Osteocyte (in vitro differentiated cells): ENCODE measurements around the gene IL1RAP. TPM values are rescaled to one million over a fixed set of nuclear protein-coding genes. Genes with fewer than 3 reads are reported as not detected.

Experiments used
- DNase-seq: peaks from one replicate; pipeline ENCODE4 v3.0.0; 2021; ENCODE audit warnings: mixed read lengths; ENCODE audit not compliant: unreplicated experiment; ENCODE audit errors: extremely low spot score
- H3K27ac Mint-ChIP-seq: one replicate; pipeline ENCODE4 v1.8.0; 2021; ENCODE audit warnings: mild to moderate bottlenecking, mixed read lengths; ENCODE audit not compliant: unreplicated experiment
- H3K27me3 Mint-ChIP-seq: one replicate; pipeline ENCODE4 v1.8.0; 2021; ENCODE audit warnings: mixed read lengths; ENCODE audit not compliant: unreplicated experiment
- H3K36me3 Mint-ChIP-seq: one replicate; pipeline ENCODE4 v1.8.0; 2021; ENCODE audit warnings: mixed read lengths; ENCODE audit not compliant: unreplicated experiment
- H3K4me1 Mint-ChIP-seq: one replicate; pipeline ENCODE4 v1.8.0; 2021; ENCODE audit warnings: mixed read lengths; ENCODE audit not compliant: unreplicated experiment
- H3K4me3 Mint-ChIP-seq: one replicate; pipeline ENCODE4 v1.8.0; 2021; ENCODE audit warnings: mild to moderate bottlenecking, moderate library complexity, mixed read lengths; ENCODE audit not compliant: unreplicated experiment
- H3K9me3 Mint-ChIP-seq: one replicate; pipeline ENCODE4 v1.8.0; 2021; ENCODE audit warnings: mixed read lengths; ENCODE audit not compliant: unreplicated experiment
- CTCF ChIP-seq: fragments of 200-600 bp; sonication (generic); IDR thresholded peaks from 2 replicates; pipeline ENCODE4 v1.5.0; 2021; ENCODE audit warnings: antibody characterized with exemption, mild to moderate bottlenecking, moderate library complexity
- total RNA-seq: library from RNA; stranded (reverse); gene quantifications from 2 replicates; pipeline ENCODE4 v1.2.1, GENCODE V29; 2021

Gene IL1RAP
- total RNA-seq, 1 donor from 2014 or later = 29.3 TPM

- Mint-ChIP-seq H3K9me3 (no peaks in the 10 kb centered on the region), H3K4me3 (no peak overlapping the region), H3K27ac (no peak overlapping the region), H3K4me1 (no peaks in the 10 kb centered on the region), H3K36me3 (no peaks in the 10 kb centered on the region), H3K27me3 (no peaks in the 10 kb centered on the region)
- no peak for DNase-seq
- no peak for TF ChIP-seq CTCF
Measured at GRCh38 chr3:190541008-190541407, 27.1 kb downstream of the IL1RAP start.

- H3K9me3 Mint-ChIP-seq = no peaks in the 10 kb centered on the region
- no peaks in the 10 kb centered on the region for H3K27me3 Mint-ChIP-seq
- H3K4me1 Mint-ChIP-seq = no peaks in the 10 kb centered on the region
- TF ChIP-seq CTCF = no peak
- H3K36me3 Mint-ChIP-seq = no peaks in the 10 kb centered on the region
- DNase-seq = no peak
- no peak overlapping the region for H3K4me3 Mint-ChIP-seq
- no peak overlapping the region for H3K27ac Mint-ChIP-seq
Measured at GRCh38 chr3:190541560-190541959, 27.7 kb downstream of the IL1RAP start.

- no peak for DNase-seq
- Mint-ChIP-seq H3K27me3 (no peaks in the 10 kb centered on the region), H3K27ac (no peak overlapping the region), H3K4me1 (no peaks in the 10 kb centered on the region), H3K9me3 (no peaks in the 10 kb centered on the region), H3K36me3 (no peaks in the 10 kb centered on the region), H3K4me3 (no peak overlapping the region)
- no peak for TF ChIP-seq CTCF
Measured at GRCh38 chr3:190542846-190543245, 29.0 kb downstream of the IL1RAP start.

DNA sequence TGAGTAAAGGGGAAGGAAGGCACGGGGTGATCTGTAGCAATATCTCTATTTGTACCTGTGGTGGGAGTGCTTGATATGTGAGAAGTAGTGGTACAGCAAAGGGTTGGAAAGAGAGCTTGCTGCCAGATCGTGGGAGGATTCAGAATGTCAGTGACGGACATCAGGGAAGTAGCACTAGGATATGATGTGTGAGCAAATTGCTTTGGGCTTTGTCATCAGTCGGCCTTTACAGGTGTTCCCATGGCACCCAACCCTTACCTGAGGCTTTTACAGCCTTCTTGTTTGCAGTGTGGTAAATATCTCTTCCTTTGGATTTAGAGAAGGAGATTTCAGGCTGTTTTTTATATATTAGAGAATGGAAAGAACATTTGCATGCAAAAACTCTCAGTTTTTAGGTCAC is 29.8 kb downstream of the IL1RAP start:
- no peak for DNase-seq
- H3K9me3 Mint-ChIP-seq = no peaks in the 10 kb centered on the region
- H3K27me3 Mint-ChIP-seq = no peaks in the 10 kb centered on the region
- H3K4me3 Mint-ChIP-seq = no peak overlapping the region
- TF ChIP-seq CTCF = no peak
- H3K36me3 Mint-ChIP-seq = no peaks in the 10 kb centered on the region
- no peaks in the 10 kb centered on the region for H3K4me1 Mint-ChIP-seq
- H3K27ac Mint-ChIP-seq = no peak overlapping the region

- Mint-ChIP-seq H3K27ac (no peak overlapping the region), H3K36me3 (no peaks in the 10 kb centered on the region), H3K9me3 (no peaks in the 10 kb centered on the region), H3K27me3 (no peaks in the 10 kb centered on the region), H3K4me3 (no peak overlapping the region), H3K4me1 (no peaks in the 10 kb centered on the region)
- DNase-seq = no peak
- no peak for TF ChIP-seq CTCF
Measured at GRCh38 chr3:190545191-190545590, 31.3 kb downstream of the IL1RAP start.
